HepG2 (cell line): ENCODE measurements around the gene RPL18. TPM values are rescaled to one million over a fixed set of nuclear protein-coding genes. Genes with fewer than 3 reads are reported as not detected.

Source experiments
- ATAC-seq: fragments of 200-7000 bp; cut with Tn5 transposase; 3 replicates; pipeline ENCODE4 v1.9.1; 2020; ENCODE audit warnings: mild to moderate bottlenecking, moderate library complexity
- BruUV-seq: library from RNA; stranded (reverse); fragments of 400-500 nt; replicated peaks from 2 replicates; lab custom pipeline; 2021; lab: Mats Ljungman, UMichigan
- CTCF ChIA-PET: fragments of 300-600 bp; formaldehyde crosslinking; extraction: SDS; loops from one replicate; lab custom pipeline; 2021; ENCODE audit warnings: low total read pairs, inconsistent platforms, low intra/inter-chr PET ratio; lab: Yijun Ruan, JAX
- POLR2A ChIA-PET: fragments of 350-600 bp; sonication (Branson Sonifier 250); formaldehyde crosslinking; loops from one replicate; lab custom pipeline; 2020; ENCODE audit warnings: antibody characterized with exemption, inconsistent platforms; lab: Yijun Ruan, JAX
- DNase-seq: peaks from one replicate; pipeline ENCODE4 v3.0.0-alpha.2; 2015; ENCODE audit warnings: low spot score
- FAIRE-seq: peaks from 3 replicates; lab custom pipeline; 2011; peaks lifted over from hg19 to GRCh38; lab: Jason Lieb, UNC
- H2AFZ ChIP-seq: one replicate; pipeline ENCODE4 v1.6.1; 2011; ENCODE audit warnings: low read length, inconsistent platforms
- H3K27ac ChIP-seq: fragments of 300-600 bp; 3 replicates; pipeline ENCODE4 v1.8.0; 2011; ENCODE audit warnings: mixed run types, mild to moderate bottlenecking, mixed read lengths, low read length, inconsistent platforms; ENCODE audit not compliant: insufficient read depth; ENCODE audit errors: extremely low read length
- H3K27me3 ChIP-seq, 2 experiments: fragments of 200-600 bp in 1 of 2; 2 replicates in 1 of 2; 3 replicates in 1 of 2; pipeline versions ENCODE4 v1.6.0 to v1.8.0; 2011; ENCODE audit warnings: low read length in 2 of 2, mild to moderate bottlenecking in 2 of 2, moderate library complexity in 2 of 2, inconsistent platforms in 1 of 2; ENCODE audit not compliant: insufficient read depth in 2 of 2, control insufficient read depth in 1 of 2
- H3K36me3 ChIP-seq, 2 experiments: fragments of 200-600 bp in 1 of 2; replicated peaks in 1 of 2; 2 replicates in 1 of 2; 3 replicates in 1 of 2; pipeline versions ENCODE4 v1.5.1 to v1.8.0; 2011; ENCODE audit warnings: low read length in 2 of 2, inconsistent platforms in 1 of 2; ENCODE audit not compliant: insufficient read depth in 2 of 2, control insufficient read depth in 1 of 2
- H3K4me1 ChIP-seq: 2 replicates; pipeline ENCODE4 v1.5.1; 2012; ENCODE audit warnings: low read length, inconsistent platforms; ENCODE audit not compliant: insufficient read depth
- H3K4me2 ChIP-seq: 2 replicates; pipeline ENCODE4 v1.6.0; 2011; ENCODE audit warnings: low read depth, low read length, inconsistent platforms
- H3K4me3 ChIP-seq, 3 experiments: fragments of 200-600 bp in 1 of 3; sonication (generic), shearing (Covaris generic) in 1 of 3; replicated peaks in 1 of 3; 2 replicates each; pipeline ENCODE4 v1.5.1; 2011 to 2016; ENCODE audit warnings: low read length in 3 of 3, inconsistent platforms in 2 of 3, low read depth in 2 of 3, mild to moderate bottlenecking in 2 of 3, control low read depth in 1 of 3, mixed read lengths in 1 of 3; ENCODE audit not compliant: insufficient read depth in 1 of 3
- H3K79me2 ChIP-seq: one replicate; pipeline ENCODE4 v1.6.1; 2011; ENCODE audit warnings: low read length, inconsistent platforms; ENCODE audit not compliant: insufficient read depth
- H3K9ac ChIP-seq: 2 replicates; pipeline ENCODE4 v1.6.0; 2011; ENCODE audit warnings: mild to moderate bottlenecking, low read depth, low read length, inconsistent platforms; ENCODE audit not compliant: insufficient read depth
- H3K9me3 ChIP-seq: 2 replicates; pipeline ENCODE4 v1.5.1; 2012; ENCODE audit warnings: mild to moderate bottlenecking, low read length
- H4K20me1 ChIP-seq: 2 replicates; pipeline ENCODE4 v1.6.0; 2011; ENCODE audit warnings: inconsistent platforms, mild to moderate bottlenecking, low read length, moderate library complexity; ENCODE audit not compliant: insufficient read depth
- KDM1A ChIP-seq: IDR thresholded peaks from 2 replicates; pipeline ENCODE4 v1.6.1; 2016; ENCODE audit warnings: missing compliant biosample characterization
- NFAT5 ChIP-seq: sonication (generic); formaldehyde crosslinking; IDR thresholded peaks from 2 replicates; pipeline ENCODE4 v1.4.0; 2020; ENCODE audit warnings: missing genetic modification reagents
- ZNF121 ChIP-seq: sonication (generic); formaldehyde crosslinking; IDR thresholded peaks from 2 replicates; pipeline ENCODE4 v1.5.0; 2020; ENCODE audit warnings: mild to moderate bottlenecking, missing genetic modification reagents
- WGBS: methylation state at CpG from one replicate; pipeline ENCODE4 v1.1.6; 2017; ENCODE audit warnings: low lambda C conversion rate; 5-methylcytosine and 5-hydroxymethylcytosine counted together
- in situ Hi-C: cut with HindIII; loops from 2 replicates; pipeline ENCODE4 v1.10.0; 2017; ENCODE audit warnings: low pct_unique_long_range_greater_than_20kb; ENCODE audit not compliant: extremely low pct_ligation_motif_present
- intact Hi-C: fragments of 100-400 bp; cut with micrococcal nuclease; formaldehyde crosslinking; loops from one replicate; pipeline ENCODE4 v1.10.0; 2022; ENCODE audit not compliant: unreplicated experiment
- polyA plus RNA-seq, 8 experiments: library from polyadenylated mRNA; depleted of rRNA in 3 of 8; stranded (reverse) in 7 of 8; unstranded in 1 of 8; fragments of >200 nt; fragmentation: Illumina TruSeq in 4 of 8; extraction: Trizol in 4 of 8; gene quantifications; 2 replicates each; pipeline versions ENCODE4 v1.2.1 to v1.2.3, GENCODE V29; 2011 to 2016; ENCODE audit warnings: low read depth in 4 of 8, missing spikeins in 1 of 8, mixed read lengths in 1 of 8; ENCODE audit not compliant: insufficient read depth in 1 of 8
- total RNA-seq, 5 experiments: library from RNA; depleted of rRNA; stranded (reverse); fragments of >200 nt; fragmentation: Illumina TruSeq; extraction: Trizol; gene quantifications; 2 replicates each; pipeline ENCODE4 v1.2.3, GENCODE V29; 2016; ENCODE audit warnings: low read depth in 1 of 5

Gene RPL18
- total and polyA plus RNA-seq, 2 of the 13 experiments (the other 11 are each of a cell fraction or from before 2014, with no cell fraction given), result 1,485 to 1,639 TPM

GRCh38 chr19:48642862-48643261 lies 23.9 kb upstream of the RPL18 start:
- no TSS peak for BruUV-seq
- 0 out of 2 replicates have a peak, but pooled peaks have one; percentile 24 for TF ChIP-seq ZNF121 (CRISPR knock-in tag)
- no peak for TF ChIP-seq KDM1A (CRISPR knock-in tag)
- no peak for TF ChIP-seq NFAT5 (CRISPR knock-in tag)
- Histone ChIP-seq H3K9me3 (no peaks in the 10 kb centered on the region), H3K4me2 (no peak overlapping the region), H4K20me1 (no peaks in the 10 kb centered on the region), H3K27ac (no peak overlapping the region), H3K4me1 (peaks cover 37% of the 10 kb centered on the region), H2AFZ (no peak overlapping the region), H3K36me3 (no peaks in the 10 kb centered on the region), H3K4me3 (no peak overlapping the region), H3K27me3 (peaks cover 1 to 8% of the 10 kb centered on the region in 2 experiments; a peak in 4 of 5 replicates), H3K9ac (no peak overlapping the region), H3K79me2 (no peaks in the 10 kb centered on the region)
- ATAC-seq (no peak), DNase-seq (no peak), FAIRE-seq (no peak)
- in situ Hi-C loops, result no loop called here
- 87% methylated on average over 5 of the region's 5 CpGs for WGBS
- ChIA-PET POLR2A (interaction anchor here (1.6 kb wide), 1 partner anchor 24 kb away, joined by 3 read pairs; the partner anchor contains the start of genes RPL18 and SPHK2), CTCF (no interaction called here)
- intact Hi-C loops, result no loop called here
